GM19099 (cell line): ENCODE data around the gene MISP3.

Experiments used
- POLR2A ChIP-seq: IDR thresholded peaks from 3 replicates; pipeline ENCODE4 v1.6.1; 2011; ENCODE audit warnings: low read depth; ENCODE audit not compliant: insufficient read length; ENCODE audit errors: extremely low read depth

MISP3 gene

GRCh38 chr19:14119146-14119545, 46.6 kb downstream of the MISP3 start:
- no peak for TF ChIP-seq POLR2A

GRCh38 chr19:14119644-14120496, 47.3 kb downstream of the MISP3 start:
- no peak for TF ChIP-seq POLR2A

GRCh38 chr19:14120497-14120780, 47.9 kb downstream of the MISP3 start:
- TF ChIP-seq POLR2A, result no peak

GRCh38 chr19:14122924-14123323, 50.3 kb downstream of the MISP3 start:
- TF ChIP-seq POLR2A, result no peak
